Fibroblast of lung (primary cell): ENCODE results near the gene SLC26A1. TPM values are rescaled to one million over a fixed set of nuclear protein-coding genes. Genes with fewer than 3 reads are reported as not detected.

Experiments used
- DNase-seq, 2 donors: peaks; one replicate each; pipeline versions ENCODE4 v3.0.0 to v3.0.0-alpha.2; 2010; ENCODE audit warnings: low read depth in 2 of 2
- H2AFZ ChIP-seq: 2 replicates; pipeline ENCODE4 v1.5.1; 2012; ENCODE audit warnings: low read length, control low read depth, inconsistent platforms
- H3K27ac ChIP-seq: 2 replicates; pipeline ENCODE4 v1.5.1; 2011; ENCODE audit warnings: low read length, control low read depth; ENCODE audit not compliant: insufficient read depth
- H3K27me3 ChIP-seq: 2 replicates; pipeline ENCODE4 v1.5.1; 2011; ENCODE audit warnings: mild to moderate bottlenecking, low read length; ENCODE audit not compliant: control insufficient read depth, insufficient read depth
- H3K36me3 ChIP-seq: 2 replicates; pipeline ENCODE4 v1.5.1; 2011; ENCODE audit warnings: low read length; ENCODE audit not compliant: control insufficient read depth, insufficient read depth
- H3K4me1 ChIP-seq: 2 replicates; pipeline ENCODE4 v1.5.1; 2011; ENCODE audit warnings: low read length; ENCODE audit not compliant: control insufficient read depth, insufficient read depth; ENCODE audit errors: extremely low read depth
- H3K4me2 ChIP-seq: 2 replicates; pipeline ENCODE4 v1.5.1; 2011; ENCODE audit warnings: low read length, control low read depth; ENCODE audit not compliant: insufficient read depth; ENCODE audit errors: extremely low read depth
- H3K4me3 ChIP-seq, 4 experiments: fragments of 200-600 bp in 1 of 4; sonication (generic) in 1 of 4; replicated peaks in 1 of 4; 2 replicates each; pipeline ENCODE4 v1.5.1; 2011 to 2016; ENCODE audit warnings: low read length in 4 of 4, low read depth in 3 of 4, mild to moderate bottlenecking in 3 of 4, control low read depth in 2 of 4, inconsistent platforms in 1 of 4, mixed read lengths in 1 of 4; ENCODE audit not compliant: insufficient read depth in 1 of 4; ENCODE audit errors: control extremely low read depth in 1 of 4
- H3K79me2 ChIP-seq: 2 replicates; pipeline ENCODE4 v1.5.1; 2012; ENCODE audit warnings: mild to moderate bottlenecking, low read length, inconsistent platforms; ENCODE audit not compliant: control insufficient read depth, insufficient read depth
- H3K9ac ChIP-seq: 2 replicates; pipeline ENCODE4 v1.5.1; 2011; ENCODE audit warnings: mild to moderate bottlenecking, low read length, control low read depth; ENCODE audit not compliant: insufficient read depth
- H3K9me3 ChIP-seq: 2 replicates; pipeline ENCODE4 v1.5.1; 2012; ENCODE audit warnings: low read depth, low read length; ENCODE audit not compliant: control insufficient read depth, insufficient read depth
- H4K20me1 ChIP-seq: 2 replicates; pipeline ENCODE4 v1.5.1; 2011; ENCODE audit warnings: low read length; ENCODE audit not compliant: control insufficient read depth, insufficient read depth; ENCODE audit errors: extremely low read depth
- EZH2 ChIP-seq: IDR thresholded peaks from 2 replicates; pipeline ENCODE4 v1.5.1; 2012; ENCODE audit warnings: low read length, control low read depth, mild to moderate bottlenecking; ENCODE audit errors: missing control alignments
- polyA plus RNA-seq, 2 donors: library from polyadenylated mRNA; depleted of rRNA in 1 of 2; stranded (reverse) in 1 of 2; unstranded in 1 of 2; fragments of >200 nt; gene quantifications; 2 replicates each; pipeline ENCODE4 v1.2.1, GENCODE V29; 2011 to 2012; ENCODE audit warnings: missing spikeins in 1 of 2
- total RNA-seq: library from RNA; depleted of rRNA; stranded (reverse); fragments of >200 nt; gene quantifications from 2 replicates; pipeline ENCODE4 v1.2.1, GENCODE V29; 2014
- TF ChIP-seq, protein P1 (sequence below), 2 donors: IDR thresholded peaks in 1 of 2; conservative IDR thresholded peaks in 1 of 2; 1 replicate in 1 of 2; 2 replicates in 1 of 2; pipeline ENCODE4 v1.5.1; 2011 to 2012; ENCODE audit warnings: low read length in 2 of 2, control low read depth in 1 of 2, inconsistent platforms in 1 of 2, low read depth in 1 of 2, mild to moderate bottlenecking in 1 of 2

The SLC26A1 gene
- total and polyA plus RNA-seq, 2 donors (not counting 1 experiment from before 2014, with no cell fraction given) = 0.05 to 0.33 TPM

DNA sequence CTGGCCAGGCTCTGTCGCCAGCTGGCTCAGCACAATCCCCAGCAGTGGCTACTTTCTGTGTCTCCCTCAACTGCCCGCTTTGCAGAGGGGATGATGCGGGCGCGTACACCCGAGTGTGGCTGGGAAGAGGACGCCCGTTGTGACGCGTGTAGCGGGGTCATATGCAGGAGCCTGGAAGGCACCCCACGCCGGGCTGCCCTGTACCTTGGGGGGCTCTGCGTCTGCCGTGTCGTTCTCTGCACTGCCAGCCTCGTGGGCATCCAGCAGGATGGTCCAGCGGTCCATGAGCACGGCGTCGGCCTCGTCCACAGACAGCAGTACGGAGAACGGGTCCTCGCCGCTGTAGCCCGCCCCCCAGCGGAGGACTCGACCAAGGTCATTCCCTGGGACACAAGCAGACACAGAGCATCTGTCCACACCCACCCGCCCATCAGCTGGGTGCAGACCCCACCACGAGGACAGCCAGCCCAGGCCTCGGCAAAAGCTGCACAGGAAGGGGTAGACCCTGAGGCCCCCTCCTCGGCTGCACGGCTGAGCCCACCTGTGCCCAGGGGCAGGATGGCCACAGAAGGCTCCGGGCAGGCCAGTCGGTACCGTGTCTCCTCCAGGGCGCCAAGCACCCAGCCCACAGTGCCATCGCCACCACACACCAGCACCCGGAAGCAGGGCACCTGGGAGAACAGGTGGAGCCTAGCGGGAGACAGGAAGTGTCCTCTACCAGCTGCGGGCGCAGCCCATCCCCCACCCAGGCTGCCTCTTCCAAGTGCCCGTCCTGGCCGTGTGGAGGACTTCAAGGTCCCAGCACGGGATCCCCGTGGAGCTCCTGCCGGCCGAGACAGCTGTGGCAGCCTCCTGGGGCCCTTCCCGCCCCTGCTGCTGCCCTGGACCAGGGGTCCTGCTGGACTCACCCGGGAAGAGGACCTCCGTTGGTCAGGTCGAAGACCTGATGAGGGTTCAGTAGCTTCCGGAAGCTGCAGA is 30.7 kb downstream of the SLC26A1 start:
- no peaks in the 10 kb centered on the region for H3K9me3 ChIP-seq

DNA sequence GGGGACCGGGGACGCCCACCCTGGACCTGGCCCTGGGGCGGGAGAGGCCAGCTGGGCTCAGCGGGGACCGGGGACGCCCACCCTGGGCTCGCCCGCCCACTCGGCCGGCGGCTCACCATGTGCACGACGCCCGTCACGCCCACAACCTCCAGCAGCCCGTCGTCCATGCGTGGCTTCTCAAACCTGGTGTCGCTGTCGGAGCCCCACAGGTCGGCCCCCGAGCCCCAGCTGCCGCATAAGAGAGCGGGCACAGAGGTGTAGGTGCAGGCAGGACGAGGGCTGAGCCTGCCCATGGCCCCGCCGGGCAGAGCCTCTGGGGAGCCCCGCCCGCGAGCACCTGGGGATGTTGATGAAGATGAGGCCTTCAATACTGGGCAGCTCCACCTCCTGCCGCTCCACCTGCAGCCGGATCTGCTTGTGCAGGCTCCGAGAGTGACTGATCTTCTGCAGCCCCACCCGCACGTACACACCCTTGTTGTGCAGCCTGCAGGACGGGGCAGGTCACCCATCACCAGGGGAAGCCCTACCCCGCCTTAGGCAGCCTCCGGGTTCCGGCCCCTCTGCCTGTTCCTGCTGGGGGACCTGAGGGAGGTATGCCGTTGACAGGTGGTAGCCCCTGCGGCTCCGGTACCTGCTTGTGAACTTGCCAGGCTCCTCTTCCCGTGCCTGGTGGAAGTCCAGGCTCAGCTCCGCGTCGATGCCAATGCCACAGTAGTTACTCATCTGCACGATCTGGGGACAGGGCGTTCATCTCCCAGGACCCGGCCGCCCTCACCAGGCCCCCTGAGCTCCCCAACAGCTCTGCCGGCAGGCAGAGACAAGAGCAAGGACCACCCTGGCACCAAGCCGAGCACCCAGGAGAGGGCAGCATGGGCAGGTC is 31.6 kb downstream of the SLC26A1 start:
- no peak overlapping the region for H3K4me3 ChIP-seq
- no peak overlapping the region for H3K9ac ChIP-seq
- no peak for DNase-seq
- no peaks in the 10 kb centered on the region for H3K9me3 ChIP-seq
- peaks cover 15% of the 10 kb centered on the region for H3K36me3 ChIP-seq
- no peak overlapping the region for H2AFZ ChIP-seq
- H3K27ac ChIP-seq = no peak overlapping the region
- no peak for TF ChIP-seq EZH2
- TF ChIP-seq, protein P1, sequence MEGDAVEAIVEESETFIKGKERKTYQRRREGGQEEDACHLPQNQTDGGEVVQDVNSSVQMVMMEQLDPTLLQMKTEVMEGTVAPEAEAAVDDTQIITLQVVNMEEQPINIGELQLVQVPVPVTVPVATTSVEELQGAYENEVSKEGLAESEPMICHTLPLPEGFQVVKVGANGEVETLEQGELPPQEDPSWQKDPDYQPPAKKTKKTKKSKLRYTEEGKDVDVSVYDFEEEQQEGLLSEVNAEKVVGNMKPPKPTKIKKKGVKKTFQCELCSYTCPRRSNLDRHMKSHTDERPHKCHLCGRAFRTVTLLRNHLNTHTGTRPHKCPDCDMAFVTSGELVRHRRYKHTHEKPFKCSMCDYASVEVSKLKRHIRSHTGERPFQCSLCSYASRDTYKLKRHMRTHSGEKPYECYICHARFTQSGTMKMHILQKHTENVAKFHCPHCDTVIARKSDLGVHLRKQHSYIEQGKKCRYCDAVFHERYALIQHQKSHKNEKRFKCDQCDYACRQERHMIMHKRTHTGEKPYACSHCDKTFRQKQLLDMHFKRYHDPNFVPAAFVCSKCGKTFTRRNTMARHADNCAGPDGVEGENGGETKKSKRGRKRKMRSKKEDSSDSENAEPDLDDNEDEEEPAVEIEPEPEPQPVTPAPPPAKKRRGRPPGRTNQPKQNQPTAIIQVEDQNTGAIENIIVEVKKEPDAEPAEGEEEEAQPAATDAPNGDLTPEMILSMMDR (conservative IDR thresholded peaks at IDR 0.05 in 1 of 2, IDR thresholded peaks at IDR 0.05 in 1 of 2; ENCODE audit: low read depth in 1 of 2, low read length in 2 of 2) = no peak
- no peaks in the 10 kb centered on the region for H3K79me2 ChIP-seq
- no peaks in the 10 kb centered on the region for H3K27me3 ChIP-seq
- H4K20me1 ChIP-seq = no peaks in the 10 kb centered on the region
- no peak overlapping the region for H3K4me2 ChIP-seq
- H3K4me1 ChIP-seq = no peaks in the 10 kb centered on the region

More for the DNA sequence above, 30.7 kb downstream of the SLC26A1 start:
- no peak overlapping the region for H3K4me3 ChIP-seq
- no peak overlapping the region for H3K9ac ChIP-seq
- TF ChIP-seq, protein P1 (conservative IDR thresholded peaks at IDR 0.05 in 1 of 2, IDR thresholded peaks at IDR 0.05 in 1 of 2; ENCODE audit: low read depth in 1 of 2, low read length in 2 of 2) = no peak
- no peak for TF ChIP-seq EZH2
- H3K4me1 ChIP-seq = no peaks in the 10 kb centered on the region
- H3K36me3 ChIP-seq = peaks cover 17% of the 10 kb centered on the region
- no peak overlapping the region for H2AFZ ChIP-seq
- no peak for DNase-seq
- no peaks in the 10 kb centered on the region for H3K27me3 ChIP-seq
- H3K27ac ChIP-seq = no peak overlapping the region
- no peaks in the 10 kb centered on the region for H3K79me2 ChIP-seq
- no peak overlapping the region for H3K4me2 ChIP-seq
- H4K20me1 ChIP-seq = no peaks in the 10 kb centered on the region
